ENCODE data around the gene GPR15. TPM values are rescaled to one million over a fixed set of nuclear protein-coding genes. Genes with fewer than 3 reads are reported as not detected.

GPR15 gene
- total RNA-seq, 1 experiment from 2014 or later, result not detected

- H2BK20ac ChIP-seq (ENCODE audit: low read depth, low read length, poor library complexity, severe bottlenecking), result no peak overlapping the region
- no peaks in the 10 kb centered on the region for H3K4me1 ChIP-seq (ENCODE audit: insufficient read depth, low read length)
- no peak overlapping the region for H4K8ac ChIP-seq (replicated peaks; ENCODE audit: insufficient read length, low read depth, low read length)
- peaks cover 2% of the 10 kb centered on the region for H3K79me1 ChIP-seq (ENCODE audit: insufficient read depth, low read depth, low read length, poor library complexity, severe bottlenecking)
- H3K27ac ChIP-seq (ENCODE audit: insufficient read length, low read depth, low read length), result no peak overlapping the region
- Mint-ChIP-seq H3K9me3 (no peaks in the 10 kb centered on the region), H3K27ac (no peak overlapping the region), H3K4me1 (peaks cover 4 to 5% of the 10 kb centered on the region in 2 experiments; a peak in 3 of 4 replicates), H3K36me3 (ENCODE audit: insufficient read depth in 1 of 3, low read depth in 3 of 3) (peaks cover 20 to 72% (median 69%) of the 10 kb centered on the region in 3 experiments; a peak in 6 of 7 replicates), H3K27me3 (ENCODE audit: low read depth) (no peaks in the 10 kb centered on the region), H3K4me3 (no peak overlapping the region)
- no peak overlapping the region for H3K4ac ChIP-seq (ENCODE audit: low read depth, low read length)
- no peak overlapping the region for H3K23ac ChIP-seq (ENCODE audit: insufficient read length, low read depth, low read length)
- no peak overlapping the region for H2BK5ac ChIP-seq (ENCODE audit: insufficient read length, low read length)
- H3K56ac ChIP-seq (ENCODE audit: insufficient read length, low read depth, low read length), result no peak overlapping the region
- H3K4me2 ChIP-seq (ENCODE audit: insufficient read depth, insufficient read length, low read length), result no peak overlapping the region
- no CpG with 5 or more reads among the region's 1 CpG for WGBS (ENCODE audit: extremely low coverage, insufficient read length, low lambda C conversion rate)
- H3T11ph ChIP-seq (ENCODE audit: low read length), result no peak overlapping the region
- DNase-seq, result no peak
- no peak overlapping the region for H3K18ac ChIP-seq (ENCODE audit: insufficient read length, low read depth, low read length)
- no peak overlapping the region for H2BK12ac ChIP-seq (ENCODE audit: insufficient read length, low read depth, low read length)
- H3K79me2 ChIP-seq (ENCODE audit: insufficient read depth, low read length), result no peaks in the 10 kb centered on the region
- no peaks in the 10 kb centered on the region for H4K20me1 ChIP-seq (ENCODE audit: control insufficient read depth, insufficient read depth, insufficient read length)
- no peak overlapping the region for H2BK15ac ChIP-seq (ENCODE audit: low read depth, low read length)
- no peak overlapping the region for H2BK120ac ChIP-seq (ENCODE audit: low read depth, low read length, poor library complexity, severe bottlenecking)
- no peak overlapping the region for H4K5ac ChIP-seq (ENCODE audit: insufficient read length, low read depth, low read length)
- no peaks in the 10 kb centered on the region for H3K27me3 ChIP-seq (ENCODE audit: insufficient read depth, low read length)
- no peak overlapping the region for H3K9ac ChIP-seq (ENCODE audit: extremely low read depth, insufficient read length, low read length)
- no peak overlapping the region for H3K14ac ChIP-seq (ENCODE audit: insufficient read depth, low read length)
- no peak overlapping the region for H4K91ac ChIP-seq (ENCODE audit: insufficient read length, low read depth, low read length)
- H2AFZ ChIP-seq (ENCODE audit: low read length), result no peak overlapping the region
- H3K9me3 ChIP-seq (ENCODE audit: control insufficient read depth, low read depth, low read length), result no peaks in the 10 kb centered on the region
- no peak overlapping the region for H2AK5ac ChIP-seq (ENCODE audit: insufficient read length, low read length)
- H3K23me2 ChIP-seq (ENCODE audit: insufficient read length, low read depth, low read length, poor library complexity, severe bottlenecking), result no peaks in the 10 kb centered on the region
- no peak for TF ChIP-seq CTCF (conservative IDR thresholded peaks at IDR 0.05)
These were observed 50.3 kb downstream of the GPR15 start for GRCh38 chr3:98582042-98582441.
